GM19397 (cell line): ENCODE data around the gene FAM50B.
"Not testable (repeated sequence)": the region's sequence is repeated elsewhere in the genome, so short reads cannot be mapped to it uniquely, and the experiment has no call there.

ENCODE experiments used
- ATAC-seq: cut with Tn5 transposase; IDR thresholded peaks from one replicate; pipeline ENCODE4 v1.9.1; 2021; ENCODE audit warnings: mild to moderate bottlenecking, moderate library complexity; ENCODE audit not compliant: unreplicated experiment

Gene FAM50B

GRCh38 chr6:3844097-3844463 lies 5.1 kb upstream of the FAM50B start:
- ATAC-seq = no peak

GRCh38 chr6:3847521-3847920 lies 1.7 kb upstream of the FAM50B start:
- ATAC-seq = no peak

GRCh38 chr6:3848380-3848779 lies 793 bp upstream of the FAM50B start:
- ATAC-seq = no peak

GRCh38 chr6:3849681-3850450 lies 693 bp downstream of the FAM50B start:
- no peak for ATAC-seq

DNA sequence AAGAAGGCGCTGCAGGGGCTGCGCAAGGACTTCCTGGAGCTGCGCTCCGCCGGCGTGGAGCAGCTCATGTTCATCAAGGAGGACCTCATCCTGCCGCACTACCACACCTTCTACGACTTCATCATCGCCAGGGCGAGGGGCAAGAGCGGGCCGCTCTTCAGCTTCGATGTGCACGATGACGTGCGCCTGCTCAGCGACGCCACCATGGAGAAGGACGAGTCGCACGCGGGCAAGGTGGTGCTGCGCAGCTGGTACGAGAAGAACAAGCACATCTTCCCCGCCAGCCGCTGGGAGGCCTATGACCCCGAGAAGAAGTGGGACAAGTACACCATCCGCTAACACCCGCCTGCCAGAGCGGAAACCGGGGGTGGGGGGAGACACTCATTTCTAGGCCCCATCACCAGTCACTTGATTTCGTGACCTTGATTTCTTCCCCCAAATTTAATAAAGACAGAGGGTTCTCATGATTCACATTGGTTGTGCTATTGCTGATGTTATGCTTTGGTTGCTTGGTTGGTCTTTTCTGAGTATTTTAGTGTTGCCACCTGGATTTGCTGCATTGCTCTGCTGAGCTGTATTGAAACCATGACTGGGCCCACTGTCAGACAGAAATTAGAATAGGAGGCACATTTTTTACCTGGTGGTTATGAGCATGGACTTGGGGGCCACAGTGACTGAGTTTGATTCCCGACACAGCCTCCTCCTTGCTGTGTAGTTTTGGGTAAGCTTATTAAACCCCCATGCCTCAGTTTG lies 1.5 kb downstream of the FAM50B start:
- ATAC-seq = no peak

DNA sequence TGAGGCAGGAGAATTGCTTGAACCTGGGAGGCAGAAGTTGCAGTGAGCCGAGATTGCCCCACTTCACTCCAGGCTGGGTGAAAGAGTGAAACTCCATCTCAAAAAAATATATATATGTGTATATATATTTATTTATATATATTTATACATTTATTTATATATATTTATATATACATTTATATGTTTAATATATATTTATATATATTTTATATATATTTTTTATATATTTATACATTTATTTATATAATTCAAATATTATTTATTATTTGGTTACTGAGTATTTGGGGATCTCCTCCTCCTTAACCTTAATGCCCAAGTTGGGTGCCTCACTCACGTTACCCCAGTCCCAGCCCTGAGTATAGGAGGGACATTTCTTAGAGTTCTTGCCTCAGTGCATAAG lies 2.7 kb downstream of the FAM50B start:
- no peak for ATAC-seq

DNA sequence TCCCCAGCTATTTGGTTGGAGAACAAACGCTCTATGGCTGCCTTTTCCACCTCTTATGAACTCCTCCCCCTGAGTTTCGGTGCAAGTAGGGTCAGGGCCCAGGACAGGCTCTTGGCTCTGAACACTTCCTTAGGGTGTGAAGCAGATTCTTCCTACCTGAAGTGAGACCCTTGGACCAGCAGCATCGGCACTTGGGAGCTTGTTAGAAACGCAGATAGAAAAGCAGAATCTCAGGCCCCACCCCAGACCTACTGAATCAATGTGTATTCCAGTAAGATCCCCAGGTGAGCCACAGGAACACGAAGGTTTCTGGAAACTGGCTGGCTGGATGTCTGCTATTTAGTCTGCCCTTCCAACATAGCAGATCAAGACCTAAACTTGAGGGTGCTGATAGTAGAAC lies 3.2 kb downstream of the FAM50B start:
- ATAC-seq = no peak

- no peak for ATAC-seq
Measured at GRCh38 chr6:3855866-3856265, 6.7 kb downstream of the FAM50B start.

DNA sequence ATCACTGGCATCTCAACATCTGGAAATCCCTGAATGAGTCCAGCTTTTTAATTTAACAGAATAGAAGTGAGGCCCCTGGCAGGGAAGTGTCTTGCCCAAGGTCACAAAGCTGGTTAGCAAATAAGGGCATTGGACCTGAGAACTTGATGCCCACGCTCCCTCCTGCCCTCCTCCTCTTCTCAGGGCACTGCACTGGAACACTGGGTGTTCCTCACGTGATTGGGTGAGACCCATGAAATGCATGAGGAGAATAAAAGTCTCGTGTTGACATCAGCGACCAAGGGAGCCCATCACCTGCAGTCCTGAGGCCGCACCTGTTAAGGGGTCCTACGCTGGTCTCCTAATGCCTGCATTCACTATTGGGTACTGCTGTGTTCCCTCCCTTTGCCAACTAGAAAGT lies 7.4 kb downstream of the FAM50B start:
- ATAC-seq = no peak

DNA sequence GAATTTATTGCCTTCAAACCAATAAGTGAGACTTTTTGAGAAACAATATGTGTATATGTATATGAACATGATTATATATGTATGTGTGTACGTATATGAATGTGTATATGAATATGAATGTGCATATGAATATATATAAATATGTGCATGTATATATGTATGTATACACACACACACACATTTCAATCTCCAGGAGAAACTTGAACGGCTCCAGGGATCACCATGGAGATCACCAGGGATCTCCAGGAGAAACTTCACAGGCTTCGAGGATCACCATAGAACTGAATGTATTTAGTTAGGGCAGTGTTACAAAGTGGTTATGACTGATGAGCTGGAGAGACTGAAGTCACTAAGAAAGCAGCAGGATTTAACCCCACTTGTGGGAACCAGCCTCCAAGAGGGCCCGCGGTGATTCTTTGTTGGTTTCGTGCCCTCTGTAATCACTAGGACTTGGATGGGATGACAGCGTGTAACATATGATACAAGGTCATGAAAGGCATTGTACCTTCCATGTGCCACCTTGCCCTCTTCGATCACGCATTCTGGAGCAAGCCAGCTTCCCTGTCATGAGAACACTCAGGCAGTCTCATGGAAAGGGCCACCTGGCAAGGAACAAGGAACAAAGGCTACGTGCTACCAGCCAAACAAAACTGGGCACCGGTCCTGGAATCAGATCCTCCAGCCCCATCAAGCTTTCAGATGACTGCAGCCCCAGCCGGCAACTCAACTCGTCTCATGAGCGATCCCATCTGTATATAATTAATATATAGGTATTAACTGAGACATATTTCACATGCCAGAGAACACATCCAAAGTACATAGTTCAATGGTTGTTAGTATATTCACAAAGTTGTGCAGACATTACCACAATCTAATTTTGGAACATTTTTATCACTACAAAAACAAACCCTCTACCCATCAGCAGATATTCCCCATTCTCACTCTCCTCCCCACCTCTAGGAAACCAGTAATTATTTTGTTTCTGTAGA lies 8.6 kb downstream of the FAM50B start:
- no peak for ATAC-seq

- no peak for ATAC-seq
Measured at GRCh38 chr6:3859878-3860552, 10.8 kb downstream of the FAM50B start.

GRCh38 chr6:3861424-3861823 lies 12.3 kb downstream of the FAM50B start:
- ATAC-seq = no peak

DNA sequence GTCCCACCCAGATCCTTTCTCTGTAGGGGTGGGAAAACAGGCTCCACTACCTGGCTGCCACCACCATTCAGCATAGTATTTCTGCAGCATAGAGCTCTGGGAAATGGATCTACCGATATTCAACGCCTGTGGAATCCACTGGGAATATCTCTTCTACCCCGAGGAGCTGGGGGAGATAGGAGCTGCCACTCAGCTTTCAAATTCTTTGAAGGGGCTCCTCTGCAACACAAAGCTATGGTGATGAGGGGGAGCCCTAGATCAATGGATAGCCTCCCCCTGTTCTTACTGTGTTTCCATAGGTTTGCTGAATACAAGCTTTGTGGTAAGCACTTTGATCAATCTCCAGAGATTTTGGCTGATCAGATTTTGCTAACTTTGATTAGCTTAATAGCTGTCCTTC lies 12.9 kb downstream of the FAM50B start:
- no peak for ATAC-seq

DNA sequence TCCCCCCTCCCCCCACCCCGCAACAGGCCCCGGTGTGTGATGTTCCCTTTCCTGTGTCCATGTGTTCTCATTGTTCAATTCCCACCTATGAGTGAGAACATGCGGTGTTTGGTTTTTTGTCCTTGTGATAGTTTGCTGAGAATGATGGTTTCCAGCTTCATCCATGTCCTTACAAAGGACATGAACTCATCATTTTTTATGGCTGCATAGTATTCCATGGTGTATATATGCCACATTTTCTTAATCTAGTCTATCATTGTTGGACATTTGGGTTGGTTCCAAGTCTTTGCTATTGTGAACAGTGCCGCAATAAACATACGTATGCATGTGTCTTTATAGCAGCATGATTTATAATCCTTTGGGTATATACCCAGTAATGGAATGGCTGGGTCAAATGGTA lies 14.1 kb downstream of the FAM50B start:
- not testable (repeated sequence) for ATAC-seq

DNA sequence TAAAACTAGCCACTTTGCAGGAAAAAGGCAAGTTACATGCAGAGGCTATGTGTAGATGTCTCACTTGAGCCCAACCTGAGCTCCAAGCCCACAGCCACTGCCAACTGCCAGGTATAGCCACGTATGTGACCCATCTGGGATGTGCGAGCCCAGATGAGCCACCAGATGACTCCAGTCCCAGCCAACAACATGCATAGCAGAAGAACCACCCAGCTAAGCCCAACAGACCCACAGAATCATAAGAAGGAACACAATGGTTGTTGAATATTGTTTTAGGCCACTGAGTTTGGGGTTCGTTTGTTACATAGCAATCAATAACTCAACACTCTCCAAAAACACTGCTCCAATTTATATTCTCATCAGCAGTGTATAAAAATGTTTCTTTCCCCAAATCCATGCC lies 16.3 kb downstream of the FAM50B start:
- ATAC-seq = no peak

- no peak for ATAC-seq
Measured at GRCh38 chr6:3867641-3868502, 18.7 kb downstream of the FAM50B start.

- ATAC-seq = no peak
Measured at GRCh38 chr6:3868544-3868943, 19.4 kb downstream of the FAM50B start.

GRCh38 chr6:3869284-3869631 lies 20.1 kb downstream of the FAM50B start:
- ATAC-seq = no peak

GRCh38 chr6:3869632-3870527 lies 20.7 kb downstream of the FAM50B start:
- ATAC-seq = no peak
